Smooth muscle cell (in vitro differentiated cells): ENCODE data around the gene COL16A1. TPM values are rescaled to one million over a fixed set of nuclear protein-coding genes. Genes with fewer than 3 reads are reported as not detected.
A peak's percentile ranks its signal among the peaks of the same experiment; 100 is the strongest.

Experiments used
- DNase-seq: peaks from one replicate; lab custom pipeline; 2025; ENCODE audit not compliant: unreplicated experiment; lab: John Stamatoyannopoulos, UW
- H2AFZ ChIP-seq: fragments of 200-600 bp; sonication (generic); 2 replicates; pipeline ENCODE4 v1.6.0; 2016; ENCODE audit warnings: antibody characterized with exemption, low read depth, mild to moderate bottlenecking
- H3F3A ChIP-seq: fragments of 200-600 bp; sonication (generic); 2 replicates; pipeline ENCODE4 v1.6.0; 2017; ENCODE audit warnings: antibody characterized with exemption, low read depth
- H3K27ac ChIP-seq: fragments of 200-600 bp; sonication (generic); 2 replicates; pipeline ENCODE4 v1.5.1; 2016; ENCODE audit warnings: low read depth, mild to moderate bottlenecking
- H3K27me3 ChIP-seq: fragments of 200-600 bp; sonication (generic); 2 replicates; pipeline ENCODE4 v1.6.1; 2016; ENCODE audit warnings: low read depth, mild to moderate bottlenecking
- H3K36me3 ChIP-seq: fragments of 200-600 bp; sonication (generic); 2 replicates; pipeline ENCODE4 v1.5.1; 2016; ENCODE audit warnings: low read depth
- H3K4me1 ChIP-seq: fragments of 200-600 bp; sonication (generic); 2 replicates; pipeline ENCODE4 v1.5.1; 2016; ENCODE audit warnings: low read depth
- H3K4me2 ChIP-seq: fragments of 200-600 bp; sonication (generic); 2 replicates; pipeline ENCODE4 v1.6.0; 2016; ENCODE audit warnings: mild to moderate bottlenecking
- H3K4me3 ChIP-seq: fragments of 200-600 bp; sonication (generic); 2 replicates; pipeline ENCODE4 v1.5.1; 2016; ENCODE audit warnings: mild to moderate bottlenecking
- H3K79me2 ChIP-seq: fragments of 200-600 bp; sonication (generic); 2 replicates; pipeline ENCODE4 v1.6.0; 2016; ENCODE audit warnings: low read depth, mild to moderate bottlenecking
- H3K9ac ChIP-seq: fragments of 200-600 bp; sonication (generic); 2 replicates; pipeline ENCODE4 v1.6.0; 2016; ENCODE audit warnings: low read depth
- H3K9me3 ChIP-seq: fragments of 200-600 bp; sonication (generic); replicated peaks from 2 replicates; pipeline ENCODE4 v1.5.1; 2016; ENCODE audit warnings: low read depth
- H4K20me1 ChIP-seq: fragments of 200-600 bp; sonication (generic); 2 replicates; pipeline ENCODE4 v1.6.0; 2016; ENCODE audit warnings: low read depth
- CTCF ChIP-seq: fragments of 200-600 bp; sonication (generic); IDR thresholded peaks from 2 replicates; pipeline ENCODE4 v1.5.1; 2017; ENCODE audit warnings: borderline replicate concordance, mild to moderate bottlenecking, antibody characterized with exemption; ENCODE audit not compliant: insufficient read depth, poor library complexity, severe bottlenecking
- WGBS: methylation state at CpG from one replicate; pipeline ENCODE4 v1.1.7; 2016; ENCODE audit warnings: low lambda C conversion rate; 5-methylcytosine and 5-hydroxymethylcytosine counted together
- polyA plus RNA-seq: library from polyadenylated mRNA; unstranded; fragments of >200 nt; fragmentation: Nextera tagmentation; extraction: Ambion mirVana; gene quantifications from 2 replicates; pipeline ENCODE4 v1.2.1, GENCODE V29; 2016
- total RNA-seq: library from RNA; depleted of rRNA; stranded (reverse); fragments of >200 nt; gene quantifications from 2 replicates; pipeline ENCODE4 v1.2.3, GENCODE V29; 2014

Gene COL16A1
- total and polyA plus RNA-seq, 2 experiments from 2014 or later: 67.3 to 152 TPM

GRCh38 chr1:31664528-31664927 lies 39.3 kb downstream of the COL16A1 start:
- H4K20me1 ChIP-seq: no peaks in the 10 kb centered on the region
- H3K9ac ChIP-seq: no peak overlapping the region
- no peaks in the 10 kb centered on the region for H3K27me3 ChIP-seq
- H3K4me2 ChIP-seq: no peak overlapping the region
- no peaks in the 10 kb centered on the region for H3K9me3 ChIP-seq
- H3K79me2 ChIP-seq: no peaks in the 10 kb centered on the region
- H3K4me3 ChIP-seq: no peak overlapping the region
- no peak overlapping the region for H2AFZ ChIP-seq
- DNase-seq: no peak
- no peaks in the 10 kb centered on the region for H3K36me3 ChIP-seq
- H3K4me1 ChIP-seq: no peaks in the 10 kb centered on the region
- no peak for TF ChIP-seq CTCF
- 94% methylated on average over 9 of the region's 9 CpGs for WGBS
- no peaks in the 10 kb centered on the region for H3F3A ChIP-seq
- H3K27ac ChIP-seq: no peak overlapping the region

DNA sequence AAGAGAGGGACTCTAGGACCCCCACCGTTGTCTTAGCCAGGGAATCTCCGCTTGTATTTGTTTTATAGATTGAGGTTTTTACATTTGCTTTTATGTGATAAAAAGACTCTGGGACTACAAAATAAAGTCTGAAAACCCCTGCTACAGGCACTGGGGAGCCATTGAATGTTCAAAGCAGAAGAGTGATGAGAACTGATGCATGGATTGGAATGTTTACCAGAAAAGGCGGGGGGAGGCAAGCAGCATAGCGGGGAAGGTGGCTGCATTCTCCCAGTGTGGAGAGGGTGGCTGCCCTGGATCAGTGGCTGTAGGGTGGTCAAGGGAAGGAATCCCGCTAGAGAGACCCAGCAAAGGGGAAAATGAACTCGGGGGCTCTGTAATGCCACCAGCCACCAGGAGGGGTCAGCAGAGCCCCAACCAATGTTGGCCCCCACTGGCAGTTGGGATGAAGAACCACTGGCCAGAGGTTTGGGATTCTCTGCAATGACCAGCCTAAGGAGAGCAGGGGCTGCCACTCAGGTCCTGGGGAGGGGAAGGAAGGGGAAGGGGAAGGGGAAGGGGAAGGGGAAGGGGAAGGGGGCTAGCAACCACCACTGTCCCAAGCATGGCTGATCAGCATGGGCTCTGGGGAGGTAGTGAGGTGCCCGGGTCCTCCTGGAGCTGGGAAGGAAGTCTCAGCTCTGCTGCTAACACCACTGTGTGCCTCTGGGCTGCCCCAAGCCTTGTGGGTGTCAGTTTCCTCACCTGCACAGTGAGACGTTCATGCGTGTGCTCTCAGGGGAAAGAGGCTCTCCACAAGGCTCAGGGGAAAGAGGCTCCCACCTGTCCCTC lies 40.0 kb downstream of the COL16A1 start:
- no peaks in the 10 kb centered on the region for H3K36me3 ChIP-seq
- no peak overlapping the region for H3K9ac ChIP-seq
- no peaks in the 10 kb centered on the region for H3K27me3 ChIP-seq
- H3K4me3 ChIP-seq: no peak overlapping the region
- DNase-seq: peak; percentile 13
- H2AFZ ChIP-seq: no peak overlapping the region
- H4K20me1 ChIP-seq: no peaks in the 10 kb centered on the region
- WGBS: 50% methylated on average over 9 of the region's 9 CpGs
- no peak overlapping the region for H3K27ac ChIP-seq
- H3K9me3 ChIP-seq: no peaks in the 10 kb centered on the region
- peak; percentile 90 for TF ChIP-seq CTCF
- H3K79me2 ChIP-seq: no peaks in the 10 kb centered on the region
- H3F3A ChIP-seq: no peaks in the 10 kb centered on the region
- H3K4me2 ChIP-seq: no peak overlapping the region
- no peaks in the 10 kb centered on the region for H3K4me1 ChIP-seq

DNA sequence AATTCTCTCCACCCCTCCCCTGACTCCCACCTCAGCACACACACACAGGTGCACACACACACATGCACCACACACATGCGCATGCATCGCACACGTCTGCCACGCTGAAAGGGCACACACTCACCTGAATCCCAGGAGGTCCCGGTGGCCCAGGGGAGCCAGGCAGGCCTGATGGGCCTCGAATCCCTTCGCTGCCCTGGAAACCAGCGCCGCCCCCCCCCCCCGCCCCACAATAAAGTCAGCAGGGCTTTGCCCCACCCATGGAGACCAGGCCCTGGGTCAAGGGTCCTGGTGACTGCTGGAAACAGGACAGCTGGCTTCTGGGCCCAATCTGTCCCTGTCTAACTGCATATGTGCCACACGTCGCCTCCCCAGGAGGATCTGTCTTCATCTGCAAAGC lies 41.4 kb downstream of the COL16A1 start:
- H3F3A ChIP-seq: no peaks in the 10 kb centered on the region
- H3K9me3 ChIP-seq: no peaks in the 10 kb centered on the region
- no peaks in the 10 kb centered on the region for H3K4me1 ChIP-seq
- H3K27me3 ChIP-seq: no peaks in the 10 kb centered on the region
- no peak overlapping the region for H3K4me2 ChIP-seq
- H4K20me1 ChIP-seq: no peaks in the 10 kb centered on the region
- no peaks in the 10 kb centered on the region for H3K36me3 ChIP-seq
- no peak for DNase-seq
- no peak overlapping the region for H3K9ac ChIP-seq
- no peak overlapping the region for H3K4me3 ChIP-seq
- 94% methylated on average over 11 of the region's 12 CpGs for WGBS
- no peaks in the 10 kb centered on the region for H3K79me2 ChIP-seq
- H3K27ac ChIP-seq: no peak overlapping the region
- no peak overlapping the region for H2AFZ ChIP-seq
- TF ChIP-seq CTCF: no peak

DNA sequence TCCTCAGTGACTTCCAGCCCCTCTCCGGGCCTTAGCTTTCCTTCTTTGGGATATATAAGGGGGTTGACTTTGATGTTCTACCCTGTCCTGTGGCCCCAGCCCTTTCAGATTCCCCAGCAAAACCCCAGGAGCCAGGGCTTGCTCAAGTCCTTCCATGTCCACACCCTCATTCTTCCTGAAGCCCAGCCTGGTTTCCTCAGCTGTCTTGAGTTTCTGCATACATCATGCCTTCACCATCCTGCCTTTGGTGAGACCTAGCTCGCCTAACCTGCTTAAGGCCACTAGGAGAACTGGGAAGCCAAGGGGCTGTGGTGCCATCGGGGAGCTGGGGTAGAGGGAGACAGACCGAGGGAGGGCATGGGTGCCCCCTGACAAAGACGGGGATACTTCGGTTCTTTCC lies 42.0 kb downstream of the COL16A1 start:
- no peaks in the 10 kb centered on the region for H3F3A ChIP-seq
- no peak overlapping the region for H3K4me2 ChIP-seq
- no peak for DNase-seq
- no peaks in the 10 kb centered on the region for H3K27me3 ChIP-seq
- no peak overlapping the region for H3K27ac ChIP-seq
- H3K9ac ChIP-seq: no peak overlapping the region
- no peaks in the 10 kb centered on the region for H3K79me2 ChIP-seq
- no peak for TF ChIP-seq CTCF
- no peaks in the 10 kb centered on the region for H3K36me3 ChIP-seq
- H3K4me1 ChIP-seq: no peaks in the 10 kb centered on the region
- H3K9me3 ChIP-seq: no peaks in the 10 kb centered on the region
- H2AFZ ChIP-seq: no peak overlapping the region
- 90% methylated on average over 6 of the region's 6 CpGs for WGBS
- H4K20me1 ChIP-seq: no peaks in the 10 kb centered on the region
- no peak overlapping the region for H3K4me3 ChIP-seq
